ENCODE data around the gene SLC9A3.

- TF ChIP-seq CTCF (conservative IDR thresholded peaks at IDR 0.05 in 1 of 2, IDR thresholded peaks at IDR 0.05 in 1 of 2; ENCODE audit: extremely low read depth in 1 of 2, insufficient read depth in 1 of 2, low read depth in 1 of 2, low read length in 2 of 2) (no peak), EZH2 (IDR thresholded peaks at IDR 0.05; ENCODE audit: borderline replicate concordance, low read length) (no peak)
Observed at GRCh38 chr5:482021-482420, 42.2 kb downstream of the SLC9A3 start.

All from mammary epithelial cell (primary cell).